Muscle layer of colon (tissue), 2 donors: ENCODE measurements around the gene ANKEF1.
"Not testable (repeated sequence)": the region's sequence is repeated elsewhere in the genome, so short reads cannot be mapped to it uniquely, and the experiment has no call there.

Experiments used
- H3K27ac ChIP-seq: one replicate; pipeline ENCODE4 v1.7.0; 2013; ENCODE audit warnings: low read depth, mild to moderate bottlenecking, low read length, moderate library complexity
- H3K27me3 ChIP-seq, 2 donors: one replicate each; pipeline ENCODE4 v1.7.0; 2013; ENCODE audit warnings: low read length in 2 of 2, mild to moderate bottlenecking in 2 of 2; ENCODE audit not compliant: insufficient read depth in 2 of 2, control insufficient read depth in 1 of 2
- H3K36me3 ChIP-seq: one replicate; pipeline ENCODE4 v1.7.0; 2013; ENCODE audit warnings: mild to moderate bottlenecking, low read length; ENCODE audit not compliant: insufficient read depth
- H3K4me1 ChIP-seq: one replicate; pipeline ENCODE4 v1.7.0; 2013; ENCODE audit warnings: mild to moderate bottlenecking, low read length; ENCODE audit not compliant: insufficient read depth
- H3K4me3 ChIP-seq, 2 donors: one replicate each; pipeline ENCODE4 v1.7.0; 2013; ENCODE audit warnings: low read length in 2 of 2, low read depth in 1 of 2, mild to moderate bottlenecking in 1 of 2, moderate library complexity in 1 of 2
- H3K9ac ChIP-seq: one replicate; pipeline ENCODE4 v1.7.0; 2013; ENCODE audit warnings: low read length
- H3K9me3 ChIP-seq: one replicate; pipeline ENCODE4 v1.7.0; 2013; ENCODE audit warnings: mild to moderate bottlenecking, low read length
- donor health status: abdominal sarcoma.
- donor health status: Adenocarcinoma of cecum.

Gene ANKEF1

GRCh38 chr20:10033905-10034650 is 709 bp upstream of the ANKEF1 start:
- Histone ChIP-seq H3K9ac (no peak overlapping the region), H3K9me3 (no peaks in the 10 kb centered on the region), H3K36me3 (no peaks in the 10 kb centered on the region), H3K4me1 (no peaks in the 10 kb centered on the region), H3K27me3 (no peaks in the 10 kb centered on the region), H3K4me3 (no peak overlapping the region), H3K27ac (no peak overlapping the region)

GRCh38 chr20:10036321-10036720 is 1.5 kb downstream of the ANKEF1 start:
- not testable (repeated sequence) for H3K4me1 ChIP-seq, H3K4me3 ChIP-seq, H3K27me3 ChIP-seq, H3K27ac ChIP-seq, H3K36me3 ChIP-seq, H3K9ac ChIP-seq, H3K9me3 ChIP-seq

GRCh38 chr20:10040070-10040975 is 5.5 kb downstream of the ANKEF1 start:
- no peak overlapping the region for H3K9ac ChIP-seq
- no peaks in the 10 kb centered on the region for H3K4me1 ChIP-seq
- no peak overlapping the region for H3K4me3 ChIP-seq
- no peaks in the 10 kb centered on the region for H3K36me3 ChIP-seq
- H3K27ac ChIP-seq, result no peak overlapping the region
- H3K9me3 ChIP-seq, result no peaks in the 10 kb centered on the region
- no peaks in the 10 kb centered on the region for H3K27me3 ChIP-seq

- Histone ChIP-seq H3K4me3 (no peak overlapping the region), H3K36me3 (no peaks in the 10 kb centered on the region), H3K9me3 (no peaks in the 10 kb centered on the region), H3K27me3 (no peaks in the 10 kb centered on the region), H3K4me1 (no peaks in the 10 kb centered on the region), H3K9ac (no peak overlapping the region), H3K27ac (no peak overlapping the region)
Observed at GRCh38 chr20:10042086-10042485, 7.3 kb downstream of the ANKEF1 start.

GRCh38 chr20:10047427-10047826 is 12.6 kb downstream of the ANKEF1 start:
- Histone ChIP-seq H3K9me3 (no peaks in the 10 kb centered on the region), H3K4me3 (no peak overlapping the region), H3K27ac (no peak overlapping the region), H3K4me1 (no peaks in the 10 kb centered on the region), H3K9ac (no peak overlapping the region), H3K36me3 (no peaks in the 10 kb centered on the region), H3K27me3 (no peaks in the 10 kb centered on the region)

GRCh38 chr20:10051185-10051584 is 16.4 kb downstream of the ANKEF1 start:
- H3K27ac ChIP-seq, result no peak overlapping the region
- H3K9ac ChIP-seq, result no peak overlapping the region
- no peaks in the 10 kb centered on the region for H3K4me1 ChIP-seq
- H3K9me3 ChIP-seq, result no peaks in the 10 kb centered on the region
- no peaks in the 10 kb centered on the region for H3K36me3 ChIP-seq
- no peaks in the 10 kb centered on the region for H3K27me3 ChIP-seq
- no peak overlapping the region for H3K4me3 ChIP-seq

GRCh38 chr20:10059006-10059405 is 24.2 kb downstream of the ANKEF1 start:
- Histone ChIP-seq H3K36me3 (no peaks in the 10 kb centered on the region), H3K27me3 (no peaks in the 10 kb centered on the region), H3K9me3 (no peaks in the 10 kb centered on the region), H3K4me3 (no peak overlapping the region), H3K4me1 (no peaks in the 10 kb centered on the region), H3K27ac (no peak overlapping the region), H3K9ac (no peak overlapping the region)

- no peaks in the 10 kb centered on the region for H3K4me1 ChIP-seq
- no peaks in the 10 kb centered on the region for H3K36me3 ChIP-seq
- no peak overlapping the region for H3K4me3 ChIP-seq
- no peak overlapping the region for H3K27ac ChIP-seq
- no peak overlapping the region for H3K9ac ChIP-seq
- H3K9me3 ChIP-seq, result no peaks in the 10 kb centered on the region
- no peaks in the 10 kb centered on the region for H3K27me3 ChIP-seq
Observed at GRCh38 chr20:10060226-10060625, 25.4 kb downstream of the ANKEF1 start.

GRCh38 chr20:10061641-10062040 is 26.9 kb downstream of the ANKEF1 start:
- no peak overlapping the region for H3K27ac ChIP-seq
- H3K27me3 ChIP-seq, result no peaks in the 10 kb centered on the region
- H3K4me1 ChIP-seq, result no peaks in the 10 kb centered on the region
- no peaks in the 10 kb centered on the region for H3K9me3 ChIP-seq
- H3K4me3 ChIP-seq, result no peak overlapping the region
- no peaks in the 10 kb centered on the region for H3K36me3 ChIP-seq
- H3K9ac ChIP-seq, result no peak overlapping the region

GRCh38 chr20:10063482-10063881 is 28.7 kb downstream of the ANKEF1 start:
- Histone ChIP-seq H3K27me3 (no peaks in the 10 kb centered on the region), H3K4me3 (no peak overlapping the region), H3K9me3 (no peaks in the 10 kb centered on the region), H3K36me3 (no peaks in the 10 kb centered on the region), H3K27ac (no peak overlapping the region), H3K9ac (no peak overlapping the region), H3K4me1 (no peaks in the 10 kb centered on the region)

GRCh38 chr20:10064611-10065010 is 29.8 kb downstream of the ANKEF1 start:
- Histone ChIP-seq H3K36me3 (no peaks in the 10 kb centered on the region), H3K9ac (no peak overlapping the region), H3K4me1 (no peaks in the 10 kb centered on the region), H3K4me3 (no peak overlapping the region), H3K9me3 (no peaks in the 10 kb centered on the region), H3K27ac (no peak overlapping the region), H3K27me3 (no peaks in the 10 kb centered on the region)
